DMS 273 (cell line): Measurements from ENCODE around the gene ZNF524.

Experiments
- DNase-seq: peaks from one replicate; lab custom pipeline; 2025; ENCODE audit not compliant: unreplicated experiment; lab: John Stamatoyannopoulos, UW

The ZNF524 gene

GRCh38 chr19:55640577-55641425 is 40.7 kb downstream of the ZNF524 start, which contains the start of gene ZNF580:
Gene ZNF580, plus strand, starts transcription at chr19:55641002. Its CDS starts 1,507 bp downstream, at chr19:55642509.
- DNase-seq, result peak; percentile 90

DNA sequence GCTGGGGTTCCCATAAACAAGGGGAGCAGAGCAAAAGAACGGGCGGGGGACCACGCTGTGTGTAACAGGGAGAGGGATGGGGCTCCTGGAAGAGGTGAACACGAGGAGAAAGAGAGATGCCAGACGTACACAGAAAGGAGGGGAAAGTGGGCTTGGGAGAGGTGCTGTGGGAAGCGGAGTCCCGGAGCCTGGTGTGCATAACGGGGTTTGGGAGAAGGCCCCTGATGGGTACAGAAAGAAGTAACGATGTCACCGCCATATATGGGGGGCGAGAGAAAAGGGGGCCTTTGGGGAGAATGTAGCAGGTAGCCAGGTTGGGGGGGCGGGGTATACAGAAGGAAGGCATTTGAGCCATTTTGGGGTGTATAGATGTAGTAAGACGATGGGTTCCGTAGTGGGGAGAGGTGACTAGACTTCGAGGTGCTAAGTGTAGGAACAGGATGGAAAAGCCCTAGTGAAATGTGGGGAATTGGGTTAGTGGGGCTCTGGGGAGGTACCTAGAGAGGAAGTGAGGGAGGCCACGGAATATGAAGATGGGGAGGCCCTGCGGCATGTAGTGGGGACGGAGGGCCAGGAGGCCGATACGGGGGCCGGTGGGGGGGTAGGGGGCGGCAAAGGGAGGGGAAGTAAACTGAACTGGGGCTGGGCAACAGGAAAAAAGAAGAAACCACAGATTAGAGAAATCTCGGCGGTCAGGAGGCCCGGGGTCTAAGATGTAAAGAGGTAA is 41.5 kb downstream of the ZNF524 start:
- peak; percentile 74 for DNase-seq

GRCh38 chr19:55642153-55643002 is 42.3 kb downstream of the ZNF524 start:
- peak; percentile 78 for DNase-seq

- peak; percentile 90 for DNase-seq
Observed at GRCh38 chr19:55643003-55643886, 43.2 kb downstream of the ZNF524 start, which contains the start of gene ZNF581. Gene ZNF581, plus strand, starts transcription at chr19:55643649. Its CDS starts 923 bp downstream, at chr19:55644572.

DNA sequence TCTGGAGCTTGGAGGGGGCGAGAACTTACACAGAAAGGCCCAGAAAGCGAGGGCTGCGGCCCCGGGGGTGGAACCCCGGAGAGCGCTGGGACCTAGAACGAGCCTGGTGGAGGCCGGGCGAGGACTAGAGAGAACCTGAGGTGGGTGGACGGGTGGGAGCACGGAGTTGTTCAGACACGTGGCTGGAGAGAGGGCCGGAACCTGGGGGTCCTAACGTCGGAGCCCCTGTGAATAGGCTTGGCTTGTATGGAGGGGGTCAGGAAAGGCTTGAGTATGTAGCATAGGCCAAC is 43.7 kb downstream of the ZNF524 start:
- DNase-seq, result peak; percentile 62

GRCh38 chr19:55644191-55644833 is 44.2 kb downstream of the ZNF524 start:
- DNase-seq, result no peak

GRCh38 chr19:55644842-55645511 is 44.9 kb downstream of the ZNF524 start:
- DNase-seq, result no peak

GRCh38 chr19:55645512-55645881 is 45.4 kb downstream of the ZNF524 start:
- DNase-seq, result no peak

- DNase-seq, result peak; percentile 78
Observed at GRCh38 chr19:55646889-55647731, 47.0 kb downstream of the ZNF524 start.

DNA sequence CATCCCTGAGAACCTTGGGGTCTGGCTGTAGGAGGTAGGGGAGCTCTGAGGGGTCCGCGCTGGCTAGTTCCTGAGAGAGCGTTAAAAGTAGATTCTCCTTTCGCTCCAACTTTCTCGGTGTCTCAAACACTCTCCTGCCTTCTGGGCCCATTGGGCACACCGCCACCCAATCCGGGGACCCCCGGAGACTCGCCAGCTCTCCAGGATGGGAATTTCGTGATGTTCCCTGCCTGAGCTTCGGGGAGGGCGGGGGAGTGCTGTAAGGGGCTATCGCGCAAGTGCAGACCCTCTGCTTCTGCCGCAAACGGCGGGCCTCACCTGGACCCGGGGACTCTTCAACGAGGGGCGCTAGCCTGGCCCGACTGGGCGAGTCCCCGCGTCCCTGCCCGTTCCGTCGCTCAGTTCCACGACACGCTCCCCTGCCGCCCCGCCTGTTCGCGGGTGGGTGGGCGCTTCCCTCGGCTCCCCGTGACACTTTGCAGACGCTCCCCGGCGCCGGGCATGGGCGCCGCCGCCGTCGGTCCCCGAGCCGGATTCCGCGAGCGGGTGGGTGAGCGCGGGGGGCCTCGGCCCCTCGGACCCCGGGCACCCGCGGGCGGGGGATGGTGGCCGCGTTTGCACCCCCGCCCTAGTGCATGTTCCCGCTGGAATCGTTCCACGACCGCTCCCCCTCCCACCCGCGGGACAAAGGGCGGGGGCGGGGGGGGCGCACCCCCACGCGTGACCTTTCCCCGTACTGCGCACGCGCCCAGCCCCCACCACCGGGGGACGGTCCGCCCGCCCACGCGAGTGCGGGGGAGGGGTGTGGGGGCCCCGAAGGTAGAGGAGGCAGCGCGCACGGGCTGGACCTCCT is 47.9 kb downstream of the ZNF524 start, which contains the start of gene CCDC106:
Gene CCDC106 (plus strand): TSS at position 481 of the 853 bp plus-strand sequence. CDS start 835 bp downstream, outside the sequence.
- peak; percentile 94 for DNase-seq

GRCh38 chr19:55648585-55649267 is 48.6 kb downstream of the ZNF524 start:
- DNase-seq, result peak; percentile 46

- DNase-seq, result no peak
Observed at GRCh38 chr19:55649268-55650125, 49.4 kb downstream of the ZNF524 start.

DNA sequence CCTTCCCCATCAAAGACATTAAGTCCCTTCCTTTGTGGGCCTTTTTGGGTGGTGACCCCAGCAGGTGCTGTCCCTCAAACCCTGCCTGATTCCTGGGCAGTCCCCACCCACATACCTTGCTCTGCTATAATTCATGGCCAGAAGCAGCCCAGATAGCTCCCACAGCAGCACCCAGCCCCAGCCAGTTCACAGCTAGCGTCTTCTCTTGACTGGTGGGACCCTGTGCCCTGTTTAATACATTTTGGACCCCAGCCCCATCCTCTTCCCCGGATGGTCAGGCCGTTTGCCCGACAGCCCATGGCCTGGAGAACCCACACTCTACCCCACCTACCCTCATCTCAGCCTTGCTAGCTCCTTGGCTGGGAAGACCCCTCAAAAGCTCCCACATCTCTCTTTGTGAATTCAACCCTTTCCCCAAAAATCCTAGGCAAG is 50.1 kb downstream of the ZNF524 start:
- no peak for DNase-seq

GRCh38 chr19:55650602-55651230 is 50.6 kb downstream of the ZNF524 start:
- no peak for DNase-seq

GRCh38 chr19:55651236-55651635 is 51.1 kb downstream of the ZNF524 start:
- DNase-seq, result no peak
